Coronary artery (tissue), 2 donors: ENCODE data around the gene SLC15A1.

Experiments used
- DNase-seq: peaks from one replicate; pipeline ENCODE4 v3.0.0-alpha.2; 2017; ENCODE audit warnings: low spot score
- H3K27ac ChIP-seq, 2 donors: fragments of 200-600 bp; sonication (generic); one replicate each; pipeline ENCODE4 v1.5.1; 2016 to 2019
- H3K4me3 ChIP-seq: fragments of 200-600 bp; sonication (generic); 2 replicates; pipeline ENCODE4 v1.5.1; 2016; ENCODE audit warnings: mild to moderate bottlenecking, moderate library complexity
- TF ChIP-seq, protein P1 (sequence below): fragments of 200-600 bp; sonication (generic); IDR thresholded peaks from one replicate; pipeline ENCODE4 v1.5.1; 2019; ENCODE audit warnings: antibody characterized with exemption

Gene SLC15A1

DNA sequence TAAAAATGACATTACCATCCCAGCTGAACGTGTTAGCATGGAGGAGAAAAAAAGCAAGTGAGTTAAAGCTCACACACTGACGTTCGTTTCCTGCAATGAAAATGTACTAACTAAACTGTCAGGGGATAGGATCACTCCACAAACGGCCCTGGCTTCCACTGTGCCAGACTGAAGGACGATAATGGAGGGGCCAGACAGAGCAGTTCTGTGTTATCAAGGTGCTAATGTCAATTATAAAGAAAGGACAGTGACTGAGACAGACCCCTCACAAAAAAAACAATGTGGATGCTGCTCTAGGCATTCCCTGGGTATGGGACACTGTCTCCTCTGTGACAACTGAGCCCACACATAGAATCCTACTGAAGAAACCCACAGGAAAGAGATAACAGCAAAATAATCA lies 43.7 kb upstream of the SLC15A1 start:
- no peak for DNase-seq
- TF ChIP-seq, protein P1, sequence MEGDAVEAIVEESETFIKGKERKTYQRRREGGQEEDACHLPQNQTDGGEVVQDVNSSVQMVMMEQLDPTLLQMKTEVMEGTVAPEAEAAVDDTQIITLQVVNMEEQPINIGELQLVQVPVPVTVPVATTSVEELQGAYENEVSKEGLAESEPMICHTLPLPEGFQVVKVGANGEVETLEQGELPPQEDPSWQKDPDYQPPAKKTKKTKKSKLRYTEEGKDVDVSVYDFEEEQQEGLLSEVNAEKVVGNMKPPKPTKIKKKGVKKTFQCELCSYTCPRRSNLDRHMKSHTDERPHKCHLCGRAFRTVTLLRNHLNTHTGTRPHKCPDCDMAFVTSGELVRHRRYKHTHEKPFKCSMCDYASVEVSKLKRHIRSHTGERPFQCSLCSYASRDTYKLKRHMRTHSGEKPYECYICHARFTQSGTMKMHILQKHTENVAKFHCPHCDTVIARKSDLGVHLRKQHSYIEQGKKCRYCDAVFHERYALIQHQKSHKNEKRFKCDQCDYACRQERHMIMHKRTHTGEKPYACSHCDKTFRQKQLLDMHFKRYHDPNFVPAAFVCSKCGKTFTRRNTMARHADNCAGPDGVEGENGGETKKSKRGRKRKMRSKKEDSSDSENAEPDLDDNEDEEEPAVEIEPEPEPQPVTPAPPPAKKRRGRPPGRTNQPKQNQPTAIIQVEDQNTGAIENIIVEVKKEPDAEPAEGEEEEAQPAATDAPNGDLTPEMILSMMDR = no peak
- no peak overlapping the region for H3K27ac ChIP-seq
- H3K4me3 ChIP-seq = no peak overlapping the region

DNA sequence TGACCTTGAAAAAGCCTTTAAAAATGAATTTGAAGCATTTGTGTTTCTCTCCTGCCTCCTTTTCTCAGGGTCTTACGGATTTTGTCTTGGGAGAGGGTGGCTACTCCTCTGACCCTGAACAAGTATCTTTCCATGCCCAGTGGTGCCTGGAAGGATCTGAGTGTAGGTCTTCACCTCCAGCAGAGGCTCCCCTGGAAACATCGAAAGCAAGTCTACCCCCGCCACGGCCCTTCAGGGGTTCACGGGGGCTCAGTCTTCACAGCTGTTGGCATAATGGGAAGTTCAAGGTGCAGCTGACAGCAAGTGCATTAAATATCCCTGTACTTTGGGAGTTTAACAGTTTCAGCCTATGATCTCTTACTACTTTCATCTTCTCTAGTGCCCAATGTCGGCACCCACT lies 42.7 kb upstream of the SLC15A1 start:
- no peak overlapping the region for H3K4me3 ChIP-seq
- DNase-seq = no peak
- TF ChIP-seq, protein P1 = no peak
- H3K27ac ChIP-seq = no peak overlapping the region

DNA sequence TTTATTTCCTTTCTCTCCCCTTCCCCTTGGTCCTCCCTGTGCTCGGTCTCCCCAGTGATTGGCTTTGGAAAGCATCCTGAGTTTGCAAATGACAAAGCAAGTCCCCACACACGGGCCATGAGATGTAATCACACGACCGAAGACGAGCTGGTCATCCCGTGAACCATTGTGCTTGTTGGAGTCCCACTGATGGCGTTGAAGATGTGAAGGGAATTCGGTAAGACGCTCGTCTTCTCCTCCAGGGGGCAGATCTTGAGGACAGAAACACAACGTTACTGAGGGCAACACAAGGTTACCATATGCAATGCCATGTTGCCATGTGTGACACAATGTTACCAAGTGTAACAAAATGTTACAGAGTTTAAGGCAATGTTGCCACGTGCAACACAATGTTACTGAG lies 42.0 kb upstream of the SLC15A1 start:
- DNase-seq = no peak
- Histone ChIP-seq H3K27ac (no peak overlapping the region), H3K4me3 (no peak overlapping the region)
- TF ChIP-seq, protein P1 = no peak

GRCh38 chr13:98792785-98793495 lies 40.5 kb upstream of the SLC15A1 start:
- no peak overlapping the region for H3K4me3 ChIP-seq
- H3K27ac ChIP-seq = no peak overlapping the region
- TF ChIP-seq, protein P1 = no peak
- DNase-seq = no peak

- DNase-seq = no peak
- H3K4me3 ChIP-seq = no peak overlapping the region
- no peak overlapping the region for H3K27ac ChIP-seq
- TF ChIP-seq, protein P1 = no peak
These were observed 39.8 kb upstream of the SLC15A1 start for GRCh38 chr13:98792321-98792720.

GRCh38 chr13:98791611-98792010 lies 39.1 kb upstream of the SLC15A1 start:
- no peak overlapping the region for H3K27ac ChIP-seq
- H3K4me3 ChIP-seq = no peak overlapping the region
- TF ChIP-seq, protein P1 = no peak
- DNase-seq = no peak

DNA sequence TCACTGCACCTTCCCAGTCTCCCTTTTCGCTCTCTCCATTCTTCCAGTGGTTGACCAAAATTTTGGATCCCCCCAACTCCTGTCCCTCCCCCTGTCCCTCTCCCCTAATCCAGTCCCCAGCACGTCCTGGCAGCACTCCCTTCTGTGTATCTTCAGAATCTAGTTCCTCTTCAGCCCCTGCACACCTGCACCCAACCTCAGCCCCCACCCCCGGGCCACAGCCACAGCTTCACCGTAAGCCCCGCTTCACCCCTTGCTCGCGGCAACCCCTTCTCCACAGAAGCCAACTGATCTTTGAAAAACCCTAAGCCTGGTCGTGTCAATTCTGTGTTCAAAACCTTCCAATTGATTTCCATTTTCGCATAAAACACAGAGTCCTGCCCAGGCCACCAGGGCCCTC lies 35.5 kb upstream of the SLC15A1 start:
- TF ChIP-seq, protein P1 = no peak
- no peak overlapping the region for H3K27ac ChIP-seq
- H3K4me3 ChIP-seq = no peak overlapping the region
- DNase-seq = no peak
